ENCODE measurements around the gene ROR1.

DNA sequence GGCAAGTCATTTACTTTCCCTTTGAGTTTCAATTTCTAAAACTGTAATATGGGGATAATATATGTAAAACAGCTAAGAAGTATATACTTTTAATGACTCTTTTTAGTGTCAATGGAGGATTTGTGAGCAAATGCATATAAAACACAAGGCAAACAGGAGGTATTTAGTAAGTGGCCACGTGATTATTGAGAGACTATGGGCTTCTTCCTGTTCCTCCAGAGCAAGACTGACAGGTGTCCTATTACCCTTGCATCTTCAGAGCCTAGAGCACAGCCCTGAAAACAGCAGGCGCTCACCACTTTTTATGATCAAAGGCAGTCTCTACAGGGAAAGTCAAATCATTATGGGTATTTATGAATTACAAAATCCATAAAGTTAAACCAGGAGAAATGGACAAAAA lies 941 bp upstream of the ROR1 start:
- no peak for TF ChIP-seq ARNTL (CRISPR knock-in tag; IDR thresholded peaks at IDR 0.05; ENCODE audit: borderline replicate concordance, low read depth)
- TF ChIP-seq, protein P1, sequence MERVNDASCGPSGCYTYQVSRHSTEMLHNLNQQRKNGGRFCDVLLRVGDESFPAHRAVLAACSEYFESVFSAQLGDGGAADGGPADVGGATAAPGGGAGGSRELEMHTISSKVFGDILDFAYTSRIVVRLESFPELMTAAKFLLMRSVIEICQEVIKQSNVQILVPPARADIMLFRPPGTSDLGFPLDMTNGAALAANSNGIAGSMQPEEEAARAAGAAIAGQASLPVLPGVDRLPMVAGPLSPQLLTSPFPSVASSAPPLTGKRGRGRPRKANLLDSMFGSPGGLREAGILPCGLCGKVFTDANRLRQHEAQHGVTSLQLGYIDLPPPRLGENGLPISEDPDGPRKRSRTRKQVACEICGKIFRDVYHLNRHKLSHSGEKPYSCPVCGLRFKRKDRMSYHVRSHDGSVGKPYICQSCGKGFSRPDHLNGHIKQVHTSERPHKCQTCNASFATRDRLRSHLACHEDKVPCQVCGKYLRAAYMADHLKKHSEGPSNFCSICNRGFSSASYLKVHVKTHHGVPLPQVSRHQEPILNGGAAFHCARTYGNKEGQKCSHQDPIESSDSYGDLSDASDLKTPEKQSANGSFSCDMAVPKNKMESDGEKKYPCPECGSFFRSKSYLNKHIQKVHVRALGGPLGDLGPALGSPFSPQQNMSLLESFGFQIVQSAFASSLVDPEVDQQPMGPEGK (CRISPR knock-in tag; IDR thresholded peaks at IDR 0.05; ENCODE audit: borderline replicate concordance), result no peak
- TF ChIP-seq, protein P2, sequence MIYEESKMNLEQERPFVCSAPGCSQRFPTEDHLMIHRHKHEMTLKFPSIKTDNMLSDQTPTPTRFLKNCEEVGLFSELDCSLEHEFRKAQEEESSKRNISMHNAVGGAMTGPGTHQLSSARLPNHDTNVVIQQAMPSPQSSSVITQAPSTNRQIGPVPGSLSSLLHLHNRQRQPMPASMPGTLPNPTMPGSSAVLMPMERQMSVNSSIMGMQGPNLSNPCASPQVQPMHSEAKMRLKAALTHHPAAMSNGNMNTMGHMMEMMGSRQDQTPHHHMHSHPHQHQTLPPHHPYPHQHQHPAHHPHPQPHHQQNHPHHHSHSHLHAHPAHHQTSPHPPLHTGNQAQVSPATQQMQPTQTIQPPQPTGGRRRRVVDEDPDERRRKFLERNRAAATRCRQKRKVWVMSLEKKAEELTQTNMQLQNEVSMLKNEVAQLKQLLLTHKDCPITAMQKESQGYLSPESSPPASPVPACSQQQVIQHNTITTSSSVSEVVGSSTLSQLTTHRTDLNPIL (CRISPR knock-in tag; IDR thresholded peaks at IDR 0.05; ENCODE audit: low read depth), result no peak
- TF ChIP-seq, protein P3, sequence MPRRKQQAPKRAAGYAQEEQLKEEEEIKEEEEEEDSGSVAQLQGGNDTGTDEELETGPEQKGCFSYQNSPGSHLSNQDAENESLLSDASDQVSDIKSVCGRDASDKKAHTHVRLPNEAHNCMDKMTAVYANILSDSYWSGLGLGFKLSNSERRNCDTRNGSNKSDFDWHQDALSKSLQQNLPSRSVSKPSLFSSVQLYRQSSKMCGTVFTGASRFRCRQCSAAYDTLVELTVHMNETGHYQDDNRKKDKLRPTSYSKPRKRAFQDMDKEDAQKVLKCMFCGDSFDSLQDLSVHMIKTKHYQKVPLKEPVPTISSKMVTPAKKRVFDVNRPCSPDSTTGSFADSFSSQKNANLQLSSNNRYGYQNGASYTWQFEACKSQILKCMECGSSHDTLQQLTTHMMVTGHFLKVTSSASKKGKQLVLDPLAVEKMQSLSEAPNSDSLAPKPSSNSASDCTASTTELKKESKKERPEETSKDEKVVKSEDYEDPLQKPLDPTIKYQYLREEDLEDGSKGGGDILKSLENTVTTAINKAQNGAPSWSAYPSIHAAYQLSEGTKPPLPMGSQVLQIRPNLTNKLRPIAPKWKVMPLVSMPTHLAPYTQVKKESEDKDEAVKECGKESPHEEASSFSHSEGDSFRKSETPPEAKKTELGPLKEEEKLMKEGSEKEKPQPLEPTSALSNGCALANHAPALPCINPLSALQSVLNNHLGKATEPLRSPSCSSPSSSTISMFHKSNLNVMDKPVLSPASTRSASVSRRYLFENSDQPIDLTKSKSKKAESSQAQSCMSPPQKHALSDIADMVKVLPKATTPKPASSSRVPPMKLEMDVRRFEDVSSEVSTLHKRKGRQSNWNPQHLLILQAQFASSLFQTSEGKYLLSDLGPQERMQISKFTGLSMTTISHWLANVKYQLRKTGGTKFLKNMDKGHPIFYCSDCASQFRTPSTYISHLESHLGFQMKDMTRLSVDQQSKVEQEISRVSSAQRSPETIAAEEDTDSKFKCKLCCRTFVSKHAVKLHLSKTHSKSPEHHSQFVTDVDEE (CRISPR knock-in tag; IDR thresholded peaks at IDR 0.05), result no peak
- TF ChIP-seq RARB (CRISPR knock-in tag; IDR thresholded peaks at IDR 0.05), result no peak
- no peak for TF ChIP-seq ZFP3 (CRISPR knock-in tag; IDR thresholded peaks at IDR 0.05)
- TF ChIP-seq ESRRG (CRISPR knock-in tag; IDR thresholded peaks at IDR 0.05), result no peak
- no peak for TF ChIP-seq ZNF70 (CRISPR knock-in tag; IDR thresholded peaks at IDR 0.05)
- TF ChIP-seq, protein P4, sequence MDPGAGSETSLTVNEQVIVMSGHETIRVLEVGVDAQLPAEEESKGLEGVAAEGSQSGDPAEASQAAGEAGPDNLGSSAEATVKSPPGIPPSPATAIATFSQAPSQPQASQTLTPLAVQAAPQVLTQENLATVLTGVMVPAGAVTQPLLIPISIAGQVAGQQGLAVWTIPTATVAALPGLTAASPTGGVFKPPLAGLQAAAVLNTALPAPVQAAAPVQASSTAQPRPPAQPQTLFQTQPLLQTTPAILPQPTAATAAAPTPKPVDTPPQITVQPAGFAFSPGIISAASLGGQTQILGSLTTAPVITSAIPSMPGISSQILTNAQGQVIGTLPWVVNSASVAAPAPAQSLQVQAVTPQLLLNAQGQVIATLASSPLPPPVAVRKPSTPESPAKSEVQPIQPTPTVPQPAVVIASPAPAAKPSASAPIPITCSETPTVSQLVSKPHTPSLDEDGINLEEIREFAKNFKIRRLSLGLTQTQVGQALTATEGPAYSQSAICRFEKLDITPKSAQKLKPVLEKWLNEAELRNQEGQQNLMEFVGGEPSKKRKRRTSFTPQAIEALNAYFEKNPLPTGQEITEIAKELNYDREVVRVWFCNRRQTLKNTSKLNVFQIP (CRISPR knock-in tag; IDR thresholded peaks at IDR 0.05; ENCODE audit: borderline replicate concordance, low read depth), result no peak
- no peak for TF ChIP-seq BACH2 (CRISPR knock-in tag; IDR thresholded peaks at IDR 0.05; ENCODE audit: borderline replicate concordance)

All from SK-N-SH treated with all-trans-retinoic acid at 6 μM for 48 hours (cell line).